ENCODE results near the gene PDE2A. TPM values are rescaled to one million over a fixed set of nuclear protein-coding genes. Genes with fewer than 3 reads are reported as not detected.

Gene PDE2A
- total RNA-seq, 4 donors from 2014 or later: 54.0 to 339 (median 84.6) TPM

DNA sequence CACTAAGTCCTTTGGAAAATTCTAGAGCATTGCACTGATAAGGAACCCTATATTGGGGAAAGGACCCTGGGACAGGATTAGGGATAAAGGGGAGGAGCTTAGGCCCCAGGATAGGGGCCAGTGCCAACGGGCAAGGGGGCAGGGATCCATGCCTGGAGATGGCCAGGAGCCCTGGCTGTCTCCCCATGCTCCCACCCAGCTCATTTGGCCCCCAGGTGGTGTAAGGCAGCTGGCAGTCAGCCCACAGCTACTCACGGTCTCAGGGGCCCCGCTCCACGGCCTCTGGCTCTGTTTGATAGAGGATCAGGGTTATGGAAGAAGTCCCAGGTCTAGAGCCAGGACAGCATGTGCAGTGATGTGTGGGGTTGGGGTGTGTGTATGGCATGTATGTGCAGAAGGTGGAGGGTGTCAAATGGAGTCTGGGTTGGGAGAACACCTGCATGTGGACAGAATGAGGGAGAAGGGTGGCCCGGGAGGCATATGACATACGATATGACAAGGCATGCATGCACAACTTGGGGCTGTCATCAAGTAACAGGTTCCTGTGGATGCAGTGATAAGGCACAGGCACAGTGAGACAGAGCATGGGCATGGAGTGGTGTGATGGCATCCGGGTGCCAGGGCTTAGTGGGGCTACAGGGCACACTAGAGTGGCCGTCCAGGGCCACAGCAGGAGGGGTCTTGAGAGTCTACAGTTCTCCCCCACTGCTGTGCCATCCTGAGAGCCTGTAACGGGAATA is 18.4 kb upstream of the PDE2A start:
- ATAC-seq (ENCODE audit: low FRiP score) (no peak), DNase-seq (ENCODE audit: low spot score) (no peak)
- TF ChIP-seq, protein P1, sequence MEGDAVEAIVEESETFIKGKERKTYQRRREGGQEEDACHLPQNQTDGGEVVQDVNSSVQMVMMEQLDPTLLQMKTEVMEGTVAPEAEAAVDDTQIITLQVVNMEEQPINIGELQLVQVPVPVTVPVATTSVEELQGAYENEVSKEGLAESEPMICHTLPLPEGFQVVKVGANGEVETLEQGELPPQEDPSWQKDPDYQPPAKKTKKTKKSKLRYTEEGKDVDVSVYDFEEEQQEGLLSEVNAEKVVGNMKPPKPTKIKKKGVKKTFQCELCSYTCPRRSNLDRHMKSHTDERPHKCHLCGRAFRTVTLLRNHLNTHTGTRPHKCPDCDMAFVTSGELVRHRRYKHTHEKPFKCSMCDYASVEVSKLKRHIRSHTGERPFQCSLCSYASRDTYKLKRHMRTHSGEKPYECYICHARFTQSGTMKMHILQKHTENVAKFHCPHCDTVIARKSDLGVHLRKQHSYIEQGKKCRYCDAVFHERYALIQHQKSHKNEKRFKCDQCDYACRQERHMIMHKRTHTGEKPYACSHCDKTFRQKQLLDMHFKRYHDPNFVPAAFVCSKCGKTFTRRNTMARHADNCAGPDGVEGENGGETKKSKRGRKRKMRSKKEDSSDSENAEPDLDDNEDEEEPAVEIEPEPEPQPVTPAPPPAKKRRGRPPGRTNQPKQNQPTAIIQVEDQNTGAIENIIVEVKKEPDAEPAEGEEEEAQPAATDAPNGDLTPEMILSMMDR (IDR thresholded peaks at IDR 0.05): no peak

DNA sequence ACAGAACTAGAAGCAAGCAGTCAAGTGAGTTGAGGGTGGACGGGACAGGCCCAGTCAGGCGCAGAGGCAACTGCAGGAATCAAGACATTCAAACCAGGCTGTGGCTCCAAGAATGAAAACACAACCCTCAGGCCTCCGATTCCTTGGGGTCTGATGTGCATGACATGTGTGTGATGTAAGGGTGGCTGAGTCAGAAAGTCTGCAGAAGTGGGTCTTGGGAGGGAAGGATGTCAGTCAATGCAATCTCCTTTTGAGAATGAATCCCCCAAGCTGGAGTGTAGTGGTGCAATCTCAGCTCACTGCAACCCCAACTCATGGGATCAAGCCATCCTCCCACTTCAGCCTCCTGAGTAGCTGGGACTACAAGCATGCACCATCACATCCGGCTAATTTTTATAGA is 15.9 kb upstream of the PDE2A start:
- no peak for ATAC-seq (ENCODE audit: low FRiP score)
- TF ChIP-seq, protein P1 (IDR thresholded peaks at IDR 0.05): no peak
- no peak for DNase-seq (ENCODE audit: low spot score)

DNA sequence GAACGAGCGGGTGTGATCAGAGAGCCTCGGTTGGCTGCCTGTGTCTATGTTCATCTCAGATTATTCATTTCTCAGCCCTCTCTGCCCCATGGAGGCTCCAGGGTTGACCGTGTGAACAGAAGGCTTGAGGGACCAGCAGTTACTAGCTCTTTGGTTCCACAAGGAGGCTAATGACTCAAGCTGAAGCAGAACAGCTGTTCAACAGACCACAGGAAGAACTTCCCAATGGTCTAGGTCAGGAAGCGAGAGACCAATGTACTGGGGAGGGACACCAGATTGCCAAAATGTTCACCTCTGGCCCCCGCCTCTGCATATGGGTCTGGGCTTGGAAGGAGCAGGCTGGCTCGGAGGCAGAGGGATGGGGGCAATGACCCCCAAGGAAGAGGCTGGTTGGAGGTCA is 14.7 kb upstream of the PDE2A start:
- TF ChIP-seq, protein P1 (IDR thresholded peaks at IDR 0.05): no peak
- DNase-seq (ENCODE audit: low spot score) (no peak), ATAC-seq (ENCODE audit: low FRiP score) (no peak)

DNA sequence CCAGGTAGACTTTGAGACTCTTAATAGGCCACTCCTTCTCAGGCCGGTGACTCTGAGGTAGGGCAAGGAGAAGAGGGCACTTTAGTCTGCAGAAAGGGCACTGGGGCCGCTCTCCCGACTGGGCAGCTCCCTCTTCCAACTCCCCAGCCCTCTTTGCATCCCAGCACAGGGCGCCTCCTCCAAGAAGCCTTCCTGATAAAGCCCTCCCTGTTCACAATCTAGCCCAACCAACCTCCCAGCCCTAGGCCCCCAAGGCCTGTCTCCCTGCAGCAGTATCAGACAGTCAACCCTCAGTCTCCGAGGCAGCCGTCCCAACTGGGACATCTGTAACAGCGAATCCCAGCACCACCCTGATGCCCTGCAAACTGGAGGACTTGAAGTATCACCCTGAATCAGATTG is 14.3 kb upstream of the PDE2A start:
- DNase-seq (ENCODE audit: low spot score) (no peak), ATAC-seq (ENCODE audit: low FRiP score) (no peak)
- TF ChIP-seq, protein P1 (IDR thresholded peaks at IDR 0.05): no peak

DNA sequence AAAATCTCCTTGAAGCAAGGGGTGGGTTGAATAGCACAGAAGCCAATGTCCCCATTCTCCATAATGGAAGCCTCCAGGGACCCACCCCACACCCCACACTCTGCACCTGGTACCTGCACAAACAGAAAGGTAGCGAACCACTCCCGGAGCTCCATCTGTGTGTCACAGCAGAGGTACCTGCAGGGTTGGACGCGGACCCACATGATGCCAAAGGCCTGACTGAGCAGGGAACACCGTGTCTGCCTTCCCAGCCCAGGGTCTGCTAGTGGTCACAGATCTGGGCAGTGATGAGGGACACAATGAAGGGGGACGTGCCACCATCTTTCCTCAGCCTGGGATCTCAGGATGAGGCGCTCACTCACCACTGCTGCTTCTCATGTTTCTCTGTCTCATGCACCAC is 13.1 kb upstream of the PDE2A start:
- DNase-seq (ENCODE audit: low spot score) (no peak), ATAC-seq (ENCODE audit: low FRiP score) (no peak)
- TF ChIP-seq, protein P1 (IDR thresholded peaks at IDR 0.05): no peak

DNA sequence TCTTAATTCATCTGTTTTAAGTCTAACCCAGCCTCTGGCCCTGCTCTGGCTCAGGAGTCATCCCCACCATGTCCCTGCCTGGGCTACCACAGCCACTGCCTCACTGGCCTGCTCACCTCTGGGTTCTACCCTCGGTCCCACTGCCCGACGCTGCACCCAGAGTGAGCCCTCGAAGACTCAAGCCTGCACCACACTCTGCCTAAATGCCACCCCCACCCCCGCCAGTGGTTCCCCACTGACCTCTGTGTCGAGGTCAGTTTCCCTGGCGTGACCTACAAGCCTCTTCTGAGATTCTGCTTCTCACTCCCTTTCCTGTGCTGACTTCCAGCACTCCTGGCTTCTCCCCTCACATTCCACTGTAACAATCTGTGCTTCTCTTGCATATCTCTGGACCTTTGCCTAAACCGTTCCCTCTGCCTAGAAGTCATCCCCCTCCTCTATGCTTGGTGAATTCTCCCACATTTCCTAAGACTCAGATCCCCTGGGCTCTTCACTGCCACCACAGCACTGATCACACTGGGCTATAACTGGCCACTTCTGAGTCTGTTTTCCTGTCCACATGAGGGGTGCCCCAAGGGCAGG is 12.5 kb upstream of the PDE2A start:
- ATAC-seq (ENCODE audit: low FRiP score) (peak; percentile 56), DNase-seq (ENCODE audit: low spot score) (no peak)
- TF ChIP-seq, protein P1 (IDR thresholded peaks at IDR 0.05): no peak

All from omental fat pad (tissue), 4 donors.